KOPT-K1 (cell line): ENCODE data around the gene MYL6B.

Experiments
- H3K27ac ChIP-seq: fragments of 200-600 bp; sonication (generic); 2 replicates; pipeline ENCODE4 v1.5.1; 2016; ENCODE audit warnings: antibody characterized with exemption, mild to moderate bottlenecking, low read depth, low read length; ENCODE audit not compliant: poor library complexity, severe bottlenecking
- H3K36me3 ChIP-seq: fragments of 200-600 bp; sonication (generic); 2 replicates; pipeline ENCODE4 v1.5.1; 2017; ENCODE audit warnings: antibody characterized with exemption, mild to moderate bottlenecking, low read length, moderate library complexity; ENCODE audit not compliant: insufficient read depth
- H3K9me3 ChIP-seq: fragments of 200-600 bp; sonication (generic); 2 replicates; pipeline ENCODE4 v1.5.1; 2017; ENCODE audit warnings: antibody characterized with exemption, low read length, mild to moderate bottlenecking; ENCODE audit not compliant: insufficient read depth, poor library complexity, severe bottlenecking

The MYL6B gene

GRCh38 chr12:56117778-56118687 lies 34.4 kb upstream of the MYL6B start, which contains the start of gene ZC3H10:
TSS of gene ZC3H10 (plus strand) at chr12:56118266. CDS start at chr12:56120563, 2,297 bp downstream.
- Histone ChIP-seq H3K9me3 (peaks cover 6% of the 10 kb centered on the region), H3K36me3 (peaks cover 42% of the 10 kb centered on the region), H3K27ac (peak within 1 kb of the TSS; percentile 84)

DNA sequence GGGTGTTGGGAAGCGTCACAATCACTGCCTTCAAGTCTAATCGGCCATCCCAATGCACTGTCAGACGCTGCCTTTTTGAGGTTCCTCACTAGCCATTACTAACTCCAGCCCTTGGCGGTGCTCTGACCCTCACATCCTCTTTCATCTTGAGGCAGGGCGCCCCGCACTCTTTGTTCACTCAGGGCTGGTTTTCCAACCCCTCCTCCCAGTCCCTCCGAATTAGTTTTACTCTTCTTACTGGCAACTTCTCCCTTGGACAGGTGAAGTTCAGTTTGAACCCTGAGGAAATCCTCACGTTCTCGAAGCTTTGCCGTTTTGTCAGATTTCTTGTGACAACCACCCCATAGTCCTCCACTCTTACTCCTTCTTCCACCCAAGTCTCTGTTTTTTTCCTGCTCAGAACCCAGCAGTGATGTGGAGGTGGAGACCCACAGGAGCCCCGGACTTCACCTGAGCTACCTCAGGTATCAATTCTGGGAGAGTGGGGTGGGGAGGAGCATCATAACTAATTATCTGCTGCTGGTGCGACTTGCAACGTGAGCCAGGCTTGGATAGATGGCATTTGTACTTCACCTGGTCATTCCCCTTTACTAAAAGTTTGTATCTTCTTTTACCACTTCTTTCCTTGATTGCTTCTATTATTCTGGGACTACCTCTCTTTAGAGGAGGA lies 33.6 kb upstream of the MYL6B start:
- peak overlapping the region; percentile 64 for H3K27ac ChIP-seq
- peaks cover 34% of the 10 kb centered on the region for H3K36me3 ChIP-seq
- H3K9me3 ChIP-seq, result peaks cover 6% of the 10 kb centered on the region

- peaks cover 29% of the 10 kb centered on the region for H3K36me3 ChIP-seq
- peaks cover 6% of the 10 kb centered on the region for H3K9me3 ChIP-seq
- peak overlapping the region; percentile 64 for H3K27ac ChIP-seq
Measured at GRCh38 chr12:56119361-56119796, 33.0 kb upstream of the MYL6B start.

GRCh38 chr12:56120158-56120846 lies 32.1 kb upstream of the MYL6B start:
- Histone ChIP-seq H3K9me3 (peaks cover 2% of the 10 kb centered on the region), H3K27ac (no peak overlapping the region), H3K36me3 (peaks cover 26% of the 10 kb centered on the region)

- Histone ChIP-seq H3K36me3 (peaks cover 26% of the 10 kb centered on the region), H3K27ac (no peak overlapping the region), H3K9me3 (no peaks in the 10 kb centered on the region)
Measured at GRCh38 chr12:56121204-56121870, 31.1 kb upstream of the MYL6B start.

DNA sequence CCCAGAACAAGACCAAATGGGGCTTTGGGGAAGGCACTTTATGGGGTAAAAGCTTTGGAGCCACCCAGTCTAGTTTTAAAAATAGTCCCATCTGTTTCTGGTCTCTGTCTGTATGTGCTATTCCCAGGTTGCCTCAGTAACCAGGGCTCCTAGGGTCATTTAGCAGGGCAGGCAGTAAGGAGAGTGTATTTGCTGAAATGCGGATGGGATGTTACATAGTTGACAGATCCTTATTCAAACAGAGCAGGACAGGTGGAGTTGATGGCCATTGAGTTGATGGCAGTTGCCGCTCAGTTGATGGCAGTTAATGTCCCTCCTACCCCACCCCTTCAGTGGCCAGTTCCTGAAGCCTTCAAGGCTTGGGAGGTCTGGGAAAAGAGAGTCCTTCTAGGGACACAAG lies 29.8 kb upstream of the MYL6B start:
- Histone ChIP-seq H3K27ac (no peak overlapping the region), H3K36me3 (peaks cover 26% of the 10 kb centered on the region), H3K9me3 (no peaks in the 10 kb centered on the region)

DNA sequence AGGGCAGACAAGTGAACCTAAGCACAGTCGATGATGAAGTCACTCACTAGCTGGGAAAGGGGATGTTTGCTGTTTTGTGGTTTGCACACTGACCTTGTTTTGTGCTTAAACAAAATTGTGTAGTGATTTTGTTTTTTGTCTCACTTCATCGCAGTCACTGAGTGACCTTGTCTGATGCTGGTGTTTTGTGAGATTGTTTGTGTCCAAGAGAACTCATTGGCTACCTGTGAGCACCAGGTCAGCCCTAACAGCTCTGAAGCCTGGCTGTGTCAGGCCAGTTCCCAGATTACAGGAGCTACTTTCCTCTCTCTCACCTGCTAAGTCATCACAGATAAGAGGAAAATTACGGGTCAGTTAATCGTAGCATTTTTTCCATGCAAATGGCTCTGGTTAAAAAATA lies 28.3 kb upstream of the MYL6B start:
- no peaks in the 10 kb centered on the region for H3K9me3 ChIP-seq
- H3K27ac ChIP-seq, result no peak overlapping the region
- H3K36me3 ChIP-seq, result peaks cover 26% of the 10 kb centered on the region

DNA sequence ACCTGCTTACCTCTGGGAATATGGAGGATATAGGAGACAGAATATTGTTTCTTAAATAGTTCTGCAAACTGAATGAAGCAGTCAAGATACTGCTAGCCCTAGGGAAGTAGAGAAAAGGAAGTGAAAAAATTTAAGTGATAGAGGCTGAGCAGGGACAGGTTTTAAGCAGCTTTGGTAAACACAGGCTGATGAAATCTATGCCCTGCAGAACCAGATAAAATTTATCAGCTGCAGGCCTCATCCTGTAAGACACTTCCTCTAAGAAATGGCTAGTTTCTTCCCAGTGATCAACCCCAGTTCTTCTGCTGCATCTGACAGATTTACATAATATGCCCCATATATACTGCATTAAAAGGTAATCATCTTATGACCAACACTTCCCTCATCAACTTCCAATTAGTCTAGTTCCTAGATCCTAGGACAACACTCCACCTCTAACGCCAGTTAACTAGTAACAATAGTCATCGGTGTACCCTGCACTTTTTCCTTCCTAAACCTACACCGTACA lies 25.6 kb upstream of the MYL6B start:
- Histone ChIP-seq H3K27ac (peak overlapping the region; percentile 55), H3K9me3 (no peaks in the 10 kb centered on the region), H3K36me3 (peaks cover 21% of the 10 kb centered on the region)

GRCh38 chr12:56127485-56127887 lies 24.9 kb upstream of the MYL6B start:
- peaks cover 25% of the 10 kb centered on the region for H3K36me3 ChIP-seq
- H3K27ac ChIP-seq, result peak overlapping the region; percentile 42

DNA sequence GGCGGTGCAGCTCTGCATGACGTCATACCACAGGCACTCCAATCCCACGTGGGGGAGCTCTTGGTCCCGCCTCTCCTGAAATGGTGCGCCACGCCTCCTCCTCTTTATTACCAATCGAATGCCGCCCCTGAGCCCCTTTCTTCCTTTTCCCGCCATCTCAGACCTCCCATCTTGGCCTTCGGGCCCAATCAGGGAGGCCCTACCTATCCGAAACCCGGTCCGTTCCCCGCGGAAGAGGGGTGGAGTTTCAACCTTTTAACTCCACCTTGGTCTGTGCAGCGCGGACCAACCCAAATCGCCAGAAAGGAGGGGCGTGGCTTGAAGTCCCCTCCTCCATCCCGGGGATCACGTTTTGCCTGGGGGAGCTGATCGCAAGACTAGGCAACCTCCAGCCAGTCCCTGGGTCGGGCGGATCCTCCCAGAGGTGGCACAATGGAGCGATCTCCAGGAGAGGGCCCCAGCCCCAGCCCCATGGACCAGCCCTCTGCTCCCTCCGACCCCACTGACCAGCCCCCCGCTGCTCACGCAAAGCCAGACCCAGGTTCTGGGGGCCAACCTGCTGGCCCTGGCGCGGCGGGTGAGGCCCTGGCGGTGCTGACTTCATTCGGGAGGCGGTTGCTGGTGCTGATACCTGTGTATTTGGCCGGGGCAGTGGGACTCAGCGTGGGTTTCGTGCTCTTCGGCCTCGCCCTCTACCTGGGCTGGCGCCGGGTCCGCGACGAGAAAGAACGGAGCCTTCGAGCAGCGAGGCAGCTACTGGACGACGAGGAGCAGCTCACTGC lies 24.3 kb upstream of the MYL6B start, which contains the start of gene ESYT1:
TSS of gene ESYT1 (plus strand) at position 380 of the 782 bp plus-strand sequence. CDS start at position 433, 53 bp downstream.
- Histone ChIP-seq H3K36me3 (peaks cover 31% of the 10 kb centered on the region), H3K27ac (peak within 1 kb of the TSS; percentile 77), H3K9me3 (no peaks in the 10 kb centered on the region)

More at GRCh38 chr12:56127485-56127887, 24.9 kb upstream of the MYL6B start:
- no peaks in the 10 kb centered on the region for H3K9me3 ChIP-seq

GRCh38 chr12:56128670-56129205 lies 23.6 kb upstream of the MYL6B start:
- peak overlapping the region; percentile 77 for H3K27ac ChIP-seq
- H3K36me3 ChIP-seq, result peaks cover 37% of the 10 kb centered on the region
- H3K9me3 ChIP-seq, result no peaks in the 10 kb centered on the region

DNA sequence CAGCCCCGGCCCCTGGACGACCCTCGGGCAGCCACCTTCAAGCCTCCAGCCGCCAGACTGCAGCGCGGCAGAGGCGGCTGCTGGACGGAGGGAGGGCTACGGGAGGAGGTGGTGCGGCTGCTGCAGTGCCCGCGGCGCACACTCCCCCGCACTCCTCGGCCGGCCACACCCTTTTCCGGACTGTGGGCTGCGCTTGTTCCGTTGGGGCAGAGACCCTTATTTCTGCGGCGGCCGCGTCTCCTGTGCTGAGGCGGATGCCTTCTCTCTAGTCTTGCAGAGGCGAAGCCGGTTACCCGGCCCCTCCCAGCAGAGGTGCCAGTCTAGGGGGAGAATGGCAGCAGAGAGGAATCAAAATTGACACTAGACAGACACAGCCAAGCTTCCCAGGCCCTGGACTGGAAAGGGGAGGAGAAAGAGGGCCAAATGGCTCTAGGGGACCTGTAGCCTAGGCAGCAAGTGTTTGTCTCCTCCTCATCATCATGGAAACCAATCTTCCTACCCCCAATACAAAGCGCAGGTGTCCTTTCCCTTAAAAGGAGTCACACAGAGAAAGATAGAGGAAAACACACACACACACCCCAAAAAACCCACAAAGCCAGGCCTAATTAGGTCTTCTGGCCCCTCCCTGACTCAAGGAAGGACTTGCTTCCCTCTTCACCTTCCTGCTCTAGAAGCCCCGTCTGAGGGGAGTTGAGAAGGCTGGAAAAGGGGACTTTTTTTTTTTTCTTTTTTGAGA lies 23.0 kb upstream of the MYL6B start:
- Histone ChIP-seq H3K36me3 (peaks cover 44% of the 10 kb centered on the region), H3K27ac (peak overlapping the region; percentile 77), H3K9me3 (no peaks in the 10 kb centered on the region)

DNA sequence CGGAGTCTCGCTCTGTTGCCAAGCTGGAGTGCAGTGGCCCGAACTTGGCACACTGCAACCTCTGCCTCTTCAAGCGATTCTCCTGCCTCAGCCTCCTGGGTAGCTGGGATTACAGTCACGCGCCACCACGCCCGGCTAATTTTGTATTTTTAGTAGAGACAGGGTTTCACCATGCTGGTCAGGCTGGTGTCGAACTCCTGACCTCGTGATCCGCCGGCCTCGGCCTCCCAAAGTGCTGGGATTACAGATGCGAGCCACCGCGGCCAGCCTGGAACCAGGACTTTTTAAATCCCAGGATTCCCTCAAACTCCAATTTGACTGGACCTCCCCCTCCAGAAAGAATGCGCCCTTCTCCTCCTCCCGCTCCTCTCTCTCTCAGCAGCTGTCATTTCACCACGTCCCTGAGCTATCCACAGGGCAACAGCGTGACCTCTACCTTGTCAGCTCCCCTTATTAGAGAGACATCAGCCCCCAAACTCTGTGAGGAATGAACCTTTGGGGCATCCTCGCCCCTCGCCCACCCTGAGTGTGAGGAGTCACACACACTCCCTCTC lies 22.4 kb upstream of the MYL6B start:
- Histone ChIP-seq H3K36me3 (peaks cover 50% of the 10 kb centered on the region), H3K9me3 (no peaks in the 10 kb centered on the region), H3K27ac (peak overlapping the region; percentile 77)
